Fibroblast of villous mesenchyme (primary cell): ENCODE measurements around the gene ITGB7. TPM values are rescaled to one million over a fixed set of nuclear protein-coding genes. Genes with fewer than 3 reads are reported as not detected.
"Not testable (repeated sequence)": the region's sequence is repeated elsewhere in the genome, so short reads cannot be mapped to it uniquely, and the experiment has no call there.

ENCODE experiments used
- DNase-seq: peaks from one replicate; pipeline ENCODE4 v3.0.0-alpha.2; 2010; ENCODE audit warnings: low read depth
- H3K4me3 ChIP-seq: 2 replicates; pipeline ENCODE4 v1.5.1; 2011; ENCODE audit warnings: low read depth, mild to moderate bottlenecking, low read length
- total RNA-seq: library from RNA; depleted of rRNA; stranded (reverse); fragments of >200 nt; gene quantifications from 2 replicates; pipeline ENCODE4 v1.2.3, GENCODE V29; 2012
- TF ChIP-seq, protein P1 (sequence below): IDR thresholded peaks from 2 replicates; pipeline ENCODE4 v1.5.1; 2012; ENCODE audit warnings: low read depth, mild to moderate bottlenecking, low read length; ENCODE audit not compliant: insufficient read depth

Gene ITGB7
- total RNA-seq, 1 donor: not detected

DNA sequence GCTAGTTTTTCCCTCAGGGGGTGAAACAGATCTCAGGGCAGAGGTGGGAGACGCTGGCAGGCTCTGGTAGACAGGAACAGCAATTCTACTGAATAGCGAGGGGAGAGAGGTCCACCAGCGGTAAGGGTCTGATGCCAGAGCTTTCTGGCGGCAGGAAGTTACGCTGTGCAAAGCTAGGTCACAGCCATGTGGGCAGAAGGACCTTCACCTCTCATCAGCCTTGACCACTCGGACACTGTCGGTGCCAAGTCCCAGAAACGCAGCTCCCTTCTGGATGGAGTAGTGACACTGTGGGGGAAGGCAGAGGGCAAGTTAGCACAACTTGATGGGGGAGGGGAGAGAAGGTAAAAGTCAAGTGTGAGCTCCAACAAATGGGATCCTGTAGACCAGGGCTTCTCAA is 36.8 kb downstream of the ITGB7 start:
- DNase-seq: no peak
- no peak overlapping the region for H3K4me3 ChIP-seq
- TF ChIP-seq, protein P1, sequence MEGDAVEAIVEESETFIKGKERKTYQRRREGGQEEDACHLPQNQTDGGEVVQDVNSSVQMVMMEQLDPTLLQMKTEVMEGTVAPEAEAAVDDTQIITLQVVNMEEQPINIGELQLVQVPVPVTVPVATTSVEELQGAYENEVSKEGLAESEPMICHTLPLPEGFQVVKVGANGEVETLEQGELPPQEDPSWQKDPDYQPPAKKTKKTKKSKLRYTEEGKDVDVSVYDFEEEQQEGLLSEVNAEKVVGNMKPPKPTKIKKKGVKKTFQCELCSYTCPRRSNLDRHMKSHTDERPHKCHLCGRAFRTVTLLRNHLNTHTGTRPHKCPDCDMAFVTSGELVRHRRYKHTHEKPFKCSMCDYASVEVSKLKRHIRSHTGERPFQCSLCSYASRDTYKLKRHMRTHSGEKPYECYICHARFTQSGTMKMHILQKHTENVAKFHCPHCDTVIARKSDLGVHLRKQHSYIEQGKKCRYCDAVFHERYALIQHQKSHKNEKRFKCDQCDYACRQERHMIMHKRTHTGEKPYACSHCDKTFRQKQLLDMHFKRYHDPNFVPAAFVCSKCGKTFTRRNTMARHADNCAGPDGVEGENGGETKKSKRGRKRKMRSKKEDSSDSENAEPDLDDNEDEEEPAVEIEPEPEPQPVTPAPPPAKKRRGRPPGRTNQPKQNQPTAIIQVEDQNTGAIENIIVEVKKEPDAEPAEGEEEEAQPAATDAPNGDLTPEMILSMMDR: no peak

DNA sequence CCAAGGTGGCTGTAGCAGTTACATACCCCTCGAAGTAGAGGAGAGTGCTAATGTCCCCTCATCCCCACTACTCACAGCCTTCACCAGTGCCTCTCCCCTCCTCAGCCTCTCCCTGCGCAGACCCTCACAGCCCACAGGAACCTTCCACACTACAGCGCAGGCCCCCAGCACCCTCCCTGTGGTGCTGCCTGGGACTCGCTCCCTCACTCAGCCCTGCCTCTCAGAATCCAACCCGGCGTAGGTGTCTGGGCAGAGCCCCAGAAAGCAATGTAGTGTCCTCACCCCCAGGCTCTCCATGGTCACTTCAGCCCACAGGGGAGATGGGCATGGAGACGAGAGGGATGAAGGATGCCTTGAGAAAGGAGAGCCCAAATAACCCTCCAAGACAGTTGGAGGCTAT is 37.4 kb downstream of the ITGB7 start:
- H3K4me3 ChIP-seq: no peak overlapping the region
- TF ChIP-seq, protein P1: no peak
- no peak for DNase-seq

DNA sequence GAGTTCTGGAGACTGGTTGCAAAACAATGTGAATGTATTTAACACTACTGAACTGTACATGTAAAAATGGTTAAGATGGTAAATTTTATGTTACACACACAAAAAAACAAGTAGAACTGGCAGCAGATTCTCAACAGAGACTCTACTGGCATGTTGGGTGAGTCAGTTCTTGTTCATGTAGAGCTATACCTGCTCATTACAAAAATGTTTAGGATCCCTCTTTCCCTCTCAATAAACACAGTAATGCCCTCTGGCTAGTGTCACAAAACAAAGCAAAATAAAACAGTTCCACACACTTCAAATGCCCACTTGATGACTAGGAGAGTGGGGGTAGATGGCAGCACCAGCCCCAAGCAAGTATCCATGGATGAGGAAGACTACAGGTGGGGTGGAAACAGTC is 40.2 kb downstream of the ITGB7 start:
- H3K4me3 ChIP-seq: no peak overlapping the region
- TF ChIP-seq, protein P1: no peak
- DNase-seq: no peak

DNA sequence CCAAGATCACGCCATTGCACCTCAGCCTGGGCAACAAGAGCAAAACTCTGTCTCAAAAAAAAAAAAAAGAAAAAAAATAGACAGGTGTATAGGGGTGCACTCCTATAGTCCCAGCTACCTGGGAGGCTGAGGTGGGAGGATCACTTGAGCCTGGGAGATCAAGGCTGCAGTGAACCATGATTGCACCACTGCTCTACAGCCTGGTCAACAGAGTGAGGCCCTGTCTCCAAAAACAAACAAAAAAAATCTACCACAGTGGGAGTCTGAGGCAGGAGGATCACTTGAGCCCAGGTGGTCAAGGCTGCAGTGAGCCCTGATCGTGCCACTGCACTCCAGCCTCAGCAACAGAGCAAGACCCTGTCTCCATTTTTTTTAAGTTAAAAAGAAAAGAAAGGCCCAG is 44.0 kb downstream of the ITGB7 start:
- H3K4me3 ChIP-seq, DNase-seq: not testable (repeated sequence)

DNA sequence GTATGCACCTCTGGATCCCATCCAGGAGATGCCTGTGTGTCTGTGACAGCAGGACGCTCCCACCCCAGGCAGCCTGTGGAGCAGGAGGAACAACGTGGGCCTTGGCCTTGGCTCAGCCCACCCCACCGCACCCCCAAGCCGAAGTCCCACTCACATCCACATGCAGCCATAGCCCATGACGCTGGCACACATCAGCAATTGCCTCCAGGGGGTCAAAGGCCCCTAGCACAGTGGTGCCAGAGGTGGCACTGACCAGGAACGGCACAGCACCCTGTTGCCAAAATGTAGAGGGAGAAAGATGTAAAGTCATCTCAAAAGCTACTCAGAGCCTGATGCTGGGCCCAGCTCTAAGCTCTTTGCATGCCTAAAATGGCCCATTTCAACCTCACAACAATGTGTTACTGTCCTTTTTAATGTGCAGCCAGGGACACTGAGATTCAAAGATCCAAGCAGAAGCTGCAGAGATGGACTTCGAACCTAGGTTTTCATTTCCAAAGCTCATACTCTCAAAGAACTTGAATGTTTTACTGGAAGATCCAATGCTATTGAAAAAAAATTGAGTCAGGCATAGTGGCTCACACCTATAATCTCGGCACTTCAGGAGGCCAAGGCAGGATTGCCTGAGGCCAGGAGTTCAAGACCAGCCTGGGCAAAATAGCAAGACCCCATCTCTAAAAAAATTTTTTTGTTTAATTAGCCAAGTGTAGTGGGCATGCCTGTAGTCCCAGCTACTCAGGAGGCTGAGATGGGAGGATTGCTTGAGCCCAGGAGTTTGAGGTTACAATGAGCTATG is 45.7 kb downstream of the ITGB7 start:
- no peak for DNase-seq
- TF ChIP-seq, protein P1: no peak
- no peak overlapping the region for H3K4me3 ChIP-seq

DNA sequence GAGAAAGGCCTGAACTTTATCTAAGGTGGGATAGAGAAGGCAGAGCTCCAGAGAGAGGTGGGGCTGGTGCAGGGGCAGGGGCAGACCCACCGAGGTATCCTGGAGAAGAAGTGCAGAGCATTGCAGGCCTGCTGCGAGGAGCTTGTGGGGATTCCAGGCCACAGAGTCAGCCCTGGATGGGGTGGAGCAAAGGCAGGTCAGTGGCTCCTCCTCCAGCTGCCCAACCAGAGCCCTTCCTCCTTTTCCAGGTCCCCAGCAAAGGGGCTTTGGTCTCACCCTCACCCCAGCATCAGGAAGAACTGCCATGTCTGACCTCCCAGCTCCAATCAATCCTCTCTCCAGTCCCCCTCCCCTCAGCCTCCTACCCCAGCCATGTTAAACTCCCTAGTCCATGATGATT is 46.4 kb downstream of the ITGB7 start:
- no peak for DNase-seq
- TF ChIP-seq, protein P1: no peak

DNA sequence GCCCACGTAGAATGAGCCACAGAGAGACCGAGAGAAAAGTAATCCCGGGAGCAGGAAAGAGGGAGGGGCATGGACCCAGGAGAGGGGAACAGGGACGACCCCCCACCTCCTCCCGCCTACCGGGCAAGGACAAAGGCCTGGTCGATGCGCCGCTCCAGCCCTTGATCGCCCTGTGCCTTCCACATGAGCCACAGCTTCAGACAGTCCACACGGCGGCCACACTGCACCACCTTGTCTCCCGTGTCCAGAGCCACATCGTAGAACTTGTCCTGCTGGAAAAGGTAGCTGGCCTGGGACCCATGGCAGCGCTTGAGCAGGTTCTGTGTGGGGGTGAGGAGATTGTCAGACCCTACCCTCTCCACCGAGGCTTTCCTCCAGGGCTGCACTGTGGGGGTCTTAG is 47.1 kb downstream of the ITGB7 start:
- no peak for DNase-seq
- H3K4me3 ChIP-seq: no peak overlapping the region
- TF ChIP-seq, protein P1: no peak

More for the DNA sequence above, 46.4 kb downstream of the ITGB7 start:
- H3K4me3 ChIP-seq: no peak overlapping the region
